Skeletal muscle satellite cell (primary cell): ENCODE results near the gene HTRA3.
"Not testable (repeated sequence)": the region's sequence is repeated elsewhere in the genome, so short reads cannot be mapped to it uniquely, and the experiment has no call there.

Experiments
- H3K27me3 ChIP-seq: 2 replicates; pipeline ENCODE4 v1.7.0; 2013; ENCODE audit warnings: low read length; ENCODE audit not compliant: control insufficient read depth, insufficient read depth
- H3K36me3 ChIP-seq: 2 replicates; pipeline ENCODE4 v1.7.0; 2013; ENCODE audit warnings: mild to moderate bottlenecking, control low read depth, low read length; ENCODE audit not compliant: insufficient read depth
- H3K4me1 ChIP-seq: 2 replicates; pipeline ENCODE4 v1.7.0; 2013; ENCODE audit warnings: low read length; ENCODE audit not compliant: control insufficient read depth, insufficient read depth
- H3K4me2 ChIP-seq: 2 replicates; pipeline ENCODE4 v1.7.0; 2013; ENCODE audit warnings: mild to moderate bottlenecking, low read length
- H3K4me3 ChIP-seq: 2 replicates; pipeline ENCODE4 v1.7.0; 2013; ENCODE audit warnings: low read length
- H3K9ac ChIP-seq: 2 replicates; pipeline ENCODE4 v1.7.0; 2013; ENCODE audit warnings: mild to moderate bottlenecking, low read depth, low read length, moderate library complexity
- H3K9me3 ChIP-seq: replicated peaks from 2 replicates; pipeline ENCODE4 v1.7.0; 2013; ENCODE audit warnings: mild to moderate bottlenecking, control low read depth, low read length

Gene HTRA3

DNA sequence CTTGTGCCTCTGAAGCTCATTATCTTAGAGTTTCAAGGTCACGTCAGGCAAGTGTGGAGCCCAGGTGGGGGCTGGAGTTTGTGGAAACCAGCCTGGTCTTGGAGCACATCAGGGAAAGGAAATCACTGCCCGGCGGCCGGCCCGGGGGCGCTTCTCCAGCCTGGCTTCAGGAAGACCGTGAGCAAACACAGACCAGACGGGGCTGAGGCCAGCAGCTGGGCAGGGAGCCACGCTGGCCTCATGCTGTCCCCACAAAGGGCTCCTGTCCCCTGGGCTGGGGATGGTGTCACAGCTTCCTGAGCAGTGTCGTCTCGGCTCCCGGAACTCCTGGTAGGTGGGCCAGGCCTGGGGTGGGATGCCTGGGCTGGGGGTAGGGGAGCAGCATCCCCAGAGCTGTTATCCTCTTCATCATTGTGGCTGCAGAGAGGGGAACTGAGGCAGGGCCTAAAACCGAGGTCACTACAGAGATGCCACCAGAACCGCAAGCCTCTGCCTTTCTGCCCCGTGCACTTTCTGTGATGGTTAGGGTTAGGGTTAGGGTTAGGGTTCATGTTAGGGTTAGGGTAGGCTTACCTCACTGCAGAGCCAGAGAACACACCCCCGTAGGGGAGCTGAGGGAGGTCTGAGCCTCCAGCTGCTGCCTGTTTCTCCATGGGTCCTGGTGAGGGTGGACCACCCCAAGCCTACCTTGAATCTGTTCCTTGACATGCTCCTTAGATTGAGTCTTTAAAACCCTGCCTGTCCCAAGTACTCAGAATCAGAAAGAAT, 77.5 kb downstream of the HTRA3 start:
- no peak overlapping the region for H3K4me3 ChIP-seq
- H3K4me2 ChIP-seq: no peak overlapping the region
- peaks cover 15% of the 10 kb centered on the region for H3K4me1 ChIP-seq
- H3K27me3 ChIP-seq: peaks cover 16% of the 10 kb centered on the region
- no peak overlapping the region for H3K9ac ChIP-seq
- no peaks in the 10 kb centered on the region for H3K36me3 ChIP-seq
- H3K9me3 ChIP-seq: no peaks in the 10 kb centered on the region

- H3K4me1 ChIP-seq: peaks cover 21% of the 10 kb centered on the region
- H3K27me3 ChIP-seq: peaks cover 16% of the 10 kb centered on the region
- no peaks in the 10 kb centered on the region for H3K36me3 ChIP-seq
- no peak overlapping the region for H3K4me3 ChIP-seq
- no peaks in the 10 kb centered on the region for H3K9me3 ChIP-seq
- H3K9ac ChIP-seq: no peak overlapping the region
- H3K4me2 ChIP-seq: no peak overlapping the region
Measured at GRCh38 chr4:8347660-8348059, 78.1 kb downstream of the HTRA3 start.

DNA sequence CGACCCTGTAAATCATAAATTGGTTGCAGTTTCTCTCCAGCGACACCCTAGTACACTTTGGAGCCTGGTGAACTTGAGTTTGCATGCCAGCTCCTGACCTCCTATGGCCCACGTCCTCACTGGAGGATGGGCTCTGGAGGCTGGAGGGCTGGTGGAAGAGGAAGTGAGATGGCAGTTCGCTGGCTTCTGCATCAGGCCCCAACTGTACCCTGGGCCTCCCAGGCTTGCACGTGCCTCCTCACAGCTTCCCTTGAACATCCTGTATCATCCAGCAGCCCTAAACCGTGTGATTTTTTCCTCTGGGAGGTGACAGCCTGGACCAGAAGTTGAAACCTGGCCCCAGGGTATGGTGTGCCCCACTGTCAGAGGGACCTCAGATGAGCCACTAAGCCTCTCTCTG, 78.5 kb downstream of the HTRA3 start:
- H3K4me1 ChIP-seq: peaks cover 21% of the 10 kb centered on the region
- no peaks in the 10 kb centered on the region for H3K9me3 ChIP-seq
- H3K36me3 ChIP-seq: no peaks in the 10 kb centered on the region
- no peak overlapping the region for H3K4me3 ChIP-seq
- no peak overlapping the region for H3K4me2 ChIP-seq
- peaks cover 16% of the 10 kb centered on the region for H3K27me3 ChIP-seq
- H3K9ac ChIP-seq: no peak overlapping the region

DNA sequence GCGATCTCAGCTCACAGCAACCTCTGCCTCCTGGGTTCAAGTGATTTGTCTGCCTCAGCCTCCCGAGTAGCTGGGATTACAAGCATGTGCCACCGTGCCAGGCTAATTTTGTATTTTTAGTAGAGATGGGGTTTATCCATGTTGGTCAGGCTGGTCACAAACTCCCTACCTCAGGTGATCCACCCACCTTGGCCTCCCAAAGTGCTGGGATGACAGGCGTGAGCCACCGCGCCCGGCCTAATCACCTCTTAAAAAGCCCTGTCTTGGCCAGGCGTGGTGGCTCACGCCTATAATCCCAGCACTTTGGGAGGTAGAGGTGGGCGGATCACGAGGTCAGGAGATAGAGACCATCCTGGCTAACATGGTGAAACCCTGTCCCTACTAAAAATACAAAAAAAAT, 79.7 kb downstream of the HTRA3 start:
- H3K36me3 ChIP-seq, H3K4me2 ChIP-seq: not testable (repeated sequence)
- peaks cover 16% of the 10 kb centered on the region for H3K27me3 ChIP-seq

GRCh38 chr4:8349664-8350236, 80.2 kb downstream of the HTRA3 start:
- Histone ChIP-seq H3K36me3 (no peaks in the 10 kb centered on the region), H3K9ac (no peak overlapping the region), H3K4me2 (no peak overlapping the region), H3K27me3 (peaks cover 16% of the 10 kb centered on the region), H3K9me3 (no peaks in the 10 kb centered on the region), H3K4me1 (peaks cover 22% of the 10 kb centered on the region), H3K4me3 (no peak overlapping the region)

More for the DNA sequence above, 79.7 kb downstream of the HTRA3 start:
- not testable (repeated sequence) for H3K9me3 ChIP-seq, H3K4me3 ChIP-seq, H3K9ac ChIP-seq
- H3K4me1 ChIP-seq: peaks cover 25% of the 10 kb centered on the region

GRCh38 chr4:8350352-8350751, 80.8 kb downstream of the HTRA3 start:
- H3K4me1 ChIP-seq: peaks cover 21% of the 10 kb centered on the region
- H3K27me3 ChIP-seq: peaks cover 16% of the 10 kb centered on the region
- H3K9ac ChIP-seq: no peak overlapping the region
- no peak overlapping the region for H3K4me2 ChIP-seq
- no peaks in the 10 kb centered on the region for H3K36me3 ChIP-seq
- H3K9me3 ChIP-seq: no peaks in the 10 kb centered on the region
- no peak overlapping the region for H3K4me3 ChIP-seq

- H3K36me3 ChIP-seq: no peaks in the 10 kb centered on the region
- H3K4me2 ChIP-seq: no peak overlapping the region
- H3K27me3 ChIP-seq: peaks cover 16% of the 10 kb centered on the region
- no peak overlapping the region for H3K4me3 ChIP-seq
- no peak overlapping the region for H3K9ac ChIP-seq
- H3K4me1 ChIP-seq: peaks cover 21% of the 10 kb centered on the region
- H3K9me3 ChIP-seq: no peaks in the 10 kb centered on the region
Measured at GRCh38 chr4:8350841-8351461, 81.4 kb downstream of the HTRA3 start.

DNA sequence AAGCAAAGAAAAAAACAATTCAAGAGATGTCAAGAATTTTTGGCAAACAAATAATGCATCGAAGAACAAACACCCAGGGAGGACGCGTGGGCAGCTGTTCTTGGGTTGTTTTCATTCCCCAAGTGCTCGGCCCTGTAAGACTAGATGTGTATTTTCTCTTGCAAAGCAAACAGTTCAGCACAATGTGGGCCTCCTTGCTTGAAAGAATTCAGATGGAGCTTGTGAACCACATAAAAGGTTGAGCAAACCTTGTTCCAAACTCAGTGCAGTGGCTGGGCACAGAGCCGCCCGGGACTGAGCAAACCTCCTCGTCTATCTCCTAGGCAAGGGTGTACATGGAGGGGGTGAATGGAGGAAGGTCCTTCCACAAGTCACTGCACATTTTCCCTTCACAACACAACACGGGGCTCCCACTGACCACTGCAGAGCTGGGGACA, 82.4 kb downstream of the HTRA3 start:
- no peak overlapping the region for H3K4me3 ChIP-seq
- no peaks in the 10 kb centered on the region for H3K36me3 ChIP-seq
- peaks cover 22% of the 10 kb centered on the region for H3K27me3 ChIP-seq
- no peaks in the 10 kb centered on the region for H3K9me3 ChIP-seq
- peaks cover 21% of the 10 kb centered on the region for H3K4me1 ChIP-seq
- no peak overlapping the region for H3K9ac ChIP-seq
- peak overlapping the region; percentile 30 for H3K4me2 ChIP-seq

GRCh38 chr4:8352368-8353157, 83.0 kb downstream of the HTRA3 start:
- H3K9me3 ChIP-seq: no peaks in the 10 kb centered on the region
- peaks cover 21% of the 10 kb centered on the region for H3K4me1 ChIP-seq
- peaks cover 22% of the 10 kb centered on the region for H3K27me3 ChIP-seq
- H3K4me3 ChIP-seq: no peak overlapping the region
- no peaks in the 10 kb centered on the region for H3K36me3 ChIP-seq
- H3K9ac ChIP-seq: no peak overlapping the region
- peak overlapping the region; percentile 30 for H3K4me2 ChIP-seq

- H3K4me1 ChIP-seq: peaks cover 21% of the 10 kb centered on the region
- H3K4me2 ChIP-seq: no peak overlapping the region
- no peaks in the 10 kb centered on the region for H3K36me3 ChIP-seq
- no peaks in the 10 kb centered on the region for H3K9me3 ChIP-seq
- no peak overlapping the region for H3K9ac ChIP-seq
- H3K27me3 ChIP-seq: peaks cover 15% of the 10 kb centered on the region
- no peak overlapping the region for H3K4me3 ChIP-seq
Measured at GRCh38 chr4:8353158-8353669, 83.7 kb downstream of the HTRA3 start.

DNA sequence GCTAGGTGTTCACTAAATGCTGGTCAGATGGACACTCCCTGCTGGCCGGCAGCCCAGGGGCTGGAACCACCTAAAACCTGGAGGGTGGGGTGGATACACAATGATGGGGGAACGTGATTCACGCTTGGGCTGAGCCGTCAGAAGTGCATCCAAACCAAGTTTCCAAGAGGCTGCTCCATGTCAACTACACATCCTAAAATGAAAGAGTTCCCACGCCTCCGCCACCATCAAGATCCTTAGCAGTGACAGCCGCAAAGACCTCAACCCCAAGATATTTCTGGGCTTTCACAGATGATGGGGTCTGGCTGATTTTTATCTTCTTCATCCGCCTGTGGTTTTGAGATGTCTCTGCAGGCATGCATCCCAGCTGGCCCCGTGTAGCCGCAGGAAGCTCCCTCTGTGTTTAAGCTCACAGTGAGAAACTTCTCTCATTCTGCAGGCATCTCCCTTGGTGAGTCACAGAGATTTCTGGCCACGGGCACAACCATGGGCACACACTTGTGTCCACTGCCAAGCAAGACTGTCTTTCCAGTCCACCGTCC, 84.4 kb downstream of the HTRA3 start:
- Histone ChIP-seq H3K4me2 (peak overlapping the region; percentile 49), H3K27me3 (peaks cover 15% of the 10 kb centered on the region), H3K9ac (no peak overlapping the region), H3K4me1 (peaks cover 21% of the 10 kb centered on the region), H3K36me3 (no peaks in the 10 kb centered on the region), H3K4me3 (no peak overlapping the region), H3K9me3 (no peaks in the 10 kb centered on the region)
